ENCODE results near the gene ZC3H4. TPM values are rescaled to one million over a fixed set of nuclear protein-coding genes. Genes with fewer than 3 reads are reported as not detected.
"Not testable (repeated sequence)": the region's sequence is repeated elsewhere in the genome, so short reads cannot be mapped to it uniquely, and the experiment has no call there.

The ZC3H4 gene
- total RNA-seq, 6 experiments from 2014 or later: 43.9 to 66.1 (median 55.2) TPM

- Mint-ChIP-seq H3K27me3 (ENCODE audit: insufficient read depth) (0 out of 2 replicates have a peak, but pooled peaks cover 3% of the 10 kb centered on the region), H3K9me3 (no peaks in the 10 kb centered on the region), H3K4me3 (no peak overlapping the region), H3K36me3 (ENCODE audit: low read depth) (no peaks in the 10 kb centered on the region), H3K4me1 (ENCODE audit: low read depth) (peaks cover 9% of the 10 kb centered on the region), H3K27ac (no peak overlapping the region)
- no peak for DNase-seq
- TF ChIP-seq CTCF (IDR thresholded peaks at IDR 0.05): no peak
Measured at GRCh38 chr19:47056411-47056810, 57.2 kb downstream of the ZC3H4 start.

- peak overlapping the region; percentile 3; the same call in 1 of the 2 replicates for H3K27ac Mint-ChIP-seq
- H3K9me3 Mint-ChIP-seq: not testable (repeated sequence)
Measured at GRCh38 chr19:47050562-47050961, 63.0 kb downstream of the ZC3H4 start.

GRCh38 chr19:47049307-47049700 lies 64.3 kb downstream of the ZC3H4 start:
- no peaks in the 10 kb centered on the region; the same call in 1 of the 2 replicates for H3K36me3 Mint-ChIP-seq (ENCODE audit: low read depth)
- TF ChIP-seq CTCF (IDR thresholded peaks at IDR 0.05): no peak
- peak; percentile 72 for DNase-seq

More at GRCh38 chr19:47050562-47050961, 63.0 kb downstream of the ZC3H4 start:
- DNase-seq; H3K4me3 Mint-ChIP-seq; H3K27me3 Mint-ChIP-seq (ENCODE audit: insufficient read depth); H3K36me3 Mint-ChIP-seq (ENCODE audit: low read depth): not testable (repeated sequence)
- peaks cover 28% of the 10 kb centered on the region for H3K4me1 Mint-ChIP-seq (ENCODE audit: low read depth)

GRCh38 chr19:47047763-47048405 lies 65.7 kb downstream of the ZC3H4 start:
- H3K4me3 Mint-ChIP-seq: peak overlapping the region; percentile 96
- H3K27ac Mint-ChIP-seq: peak overlapping the region; percentile 76
- peaks cover 28% of the 10 kb centered on the region for H3K4me1 Mint-ChIP-seq (ENCODE audit: low read depth)
- TF ChIP-seq CTCF (IDR thresholded peaks at IDR 0.05): no peak
- no peaks in the 10 kb centered on the region; the same call in 1 of the 2 replicates for H3K36me3 Mint-ChIP-seq (ENCODE audit: low read depth)
- H3K27me3 Mint-ChIP-seq (ENCODE audit: insufficient read depth): peaks cover 4% of the 10 kb centered on the region
- H3K9me3 Mint-ChIP-seq: peaks cover 8% of the 10 kb centered on the region; the same call in 1 of the 2 replicates
- peak; percentile 90 for DNase-seq

More at GRCh38 chr19:47049307-47049700, 64.3 kb downstream of the ZC3H4 start:
- H3K9me3 Mint-ChIP-seq: peaks cover 8% of the 10 kb centered on the region; the same call in 1 of the 2 replicates
- peaks cover 6% of the 10 kb centered on the region for H3K27me3 Mint-ChIP-seq (ENCODE audit: insufficient read depth)
- H3K4me3 Mint-ChIP-seq: peak overlapping the region; percentile 96
- H3K4me1 Mint-ChIP-seq (ENCODE audit: low read depth): peaks cover 28% of the 10 kb centered on the region
- H3K27ac Mint-ChIP-seq: peak overlapping the region; percentile 82

- no peaks in the 10 kb centered on the region; the same call in 1 of the 2 replicates for H3K36me3 Mint-ChIP-seq (ENCODE audit: low read depth)
- no peak for TF ChIP-seq CTCF (IDR thresholded peaks at IDR 0.05)
- H3K9me3 Mint-ChIP-seq: peaks cover 8% of the 10 kb centered on the region; the same call in 1 of the 2 replicates
- no peak for DNase-seq
- H3K27me3 Mint-ChIP-seq (ENCODE audit: insufficient read depth): peaks cover 4% of the 10 kb centered on the region
- peak overlapping the region; percentile 96 for H3K4me3 Mint-ChIP-seq
- peak overlapping the region; percentile 76; the same call in 1 of the 2 replicates for H3K27ac Mint-ChIP-seq
- H3K4me1 Mint-ChIP-seq (ENCODE audit: low read depth): peaks cover 28% of the 10 kb centered on the region
Measured at GRCh38 chr19:47047272-47047762, 66.3 kb downstream of the ZC3H4 start.

GRCh38 chr19:47045867-47046470 lies 67.6 kb downstream of the ZC3H4 start:
- Mint-ChIP-seq H3K36me3 (ENCODE audit: low read depth) (no peaks in the 10 kb centered on the region; the same call in 1 of the 2 replicates), H3K9me3 (peaks cover 8% of the 10 kb centered on the region; the same call in 1 of the 2 replicates), H3K27me3 (ENCODE audit: insufficient read depth) (peaks cover 4% of the 10 kb centered on the region), H3K4me3 (no peak overlapping the region), H3K4me1 (ENCODE audit: low read depth) (peaks cover 28% of the 10 kb centered on the region), H3K27ac (no peak overlapping the region)
- TF ChIP-seq CTCF (IDR thresholded peaks at IDR 0.05): no peak
- DNase-seq: no peak

Data from HFFc6 (cell line).